ENCODE measurements around the gene AKR1C2.
"Not testable (repeated sequence)": the region's sequence is repeated elsewhere in the genome, so short reads cannot be mapped to it uniquely, and the experiment has no call there.

The AKR1C2 gene

DNA sequence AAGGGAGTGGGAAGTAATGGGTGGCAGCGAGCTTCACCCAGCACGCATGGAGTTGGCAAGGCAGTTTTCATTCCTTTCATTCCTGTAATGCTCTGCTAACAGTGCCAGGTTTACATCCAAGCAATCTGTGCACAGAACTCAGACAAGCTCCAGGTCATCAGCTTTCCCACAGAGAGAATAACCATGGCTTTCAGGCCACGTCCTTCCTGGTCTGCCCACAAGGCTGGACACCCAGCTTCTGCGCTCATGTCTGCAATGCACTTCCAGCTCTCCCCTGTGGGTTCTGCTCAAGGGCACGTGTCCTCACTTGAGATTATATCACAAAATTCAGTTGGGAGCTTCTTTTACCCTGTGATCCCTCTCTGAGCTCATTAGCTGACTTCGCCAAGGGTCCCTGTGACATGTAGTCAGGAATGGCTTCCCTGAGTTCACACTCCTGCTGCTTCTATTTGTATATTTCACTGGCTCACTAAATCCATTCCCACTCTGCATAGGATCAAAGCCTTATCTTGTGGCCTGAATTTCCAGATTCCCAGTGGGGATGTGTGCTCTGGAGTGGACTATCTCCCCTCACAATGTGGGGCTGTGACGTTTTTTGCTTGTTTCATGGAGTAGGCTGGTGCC lies 18.6 kb downstream of the AKR1C2 start:
- no peak for DNase-seq

DNA sequence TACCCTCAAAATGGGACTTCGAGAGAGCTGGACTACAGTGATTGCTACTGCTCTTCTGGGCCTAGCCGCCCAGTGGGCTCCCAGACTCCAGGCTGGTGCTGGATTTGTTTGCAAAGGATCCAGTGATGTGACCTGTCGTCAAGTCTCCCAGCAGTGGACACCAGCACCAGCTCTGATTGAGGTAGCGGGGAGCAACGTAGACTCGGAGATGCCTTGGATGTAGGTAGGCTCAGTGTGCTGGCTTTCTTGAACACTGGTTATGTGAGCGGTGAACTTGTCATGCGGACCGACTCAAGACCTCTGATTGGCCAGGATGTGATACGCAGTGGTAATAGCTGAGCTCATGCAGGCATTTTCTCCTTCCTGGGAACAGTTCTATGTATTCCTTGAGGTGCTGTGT lies 19.4 kb downstream of the AKR1C2 start:
- no peak for DNase-seq

DNA sequence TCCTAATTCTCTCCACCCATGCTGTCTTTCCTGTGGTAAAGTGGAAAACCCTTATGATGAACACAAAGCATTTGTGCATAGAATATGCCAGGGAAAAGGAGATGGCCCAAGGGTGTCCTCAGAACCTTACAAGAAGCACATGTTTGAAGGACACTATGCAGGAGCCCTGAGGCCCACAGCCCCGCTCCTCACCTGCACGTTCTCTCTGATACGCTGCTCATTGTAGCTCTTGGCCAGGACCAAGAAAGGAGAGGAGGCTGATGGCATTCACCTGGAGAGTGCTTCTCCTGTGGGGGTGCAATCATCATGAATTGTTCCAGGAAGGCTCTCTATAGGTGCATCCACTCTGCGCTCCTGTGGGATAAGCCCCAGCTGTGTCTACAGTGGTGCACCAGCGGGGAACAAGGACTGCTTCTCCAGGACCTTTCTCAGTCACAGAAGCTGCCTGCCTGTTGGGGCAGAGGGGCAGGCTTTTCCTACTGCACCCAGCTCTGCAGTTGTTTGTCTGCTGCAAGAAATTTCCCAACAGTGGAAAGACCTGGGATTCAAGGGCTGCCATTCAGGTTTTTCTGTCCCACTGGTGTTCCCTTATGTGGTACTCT lies 19.9 kb downstream of the AKR1C2 start:
- no peak for DNase-seq

DNA sequence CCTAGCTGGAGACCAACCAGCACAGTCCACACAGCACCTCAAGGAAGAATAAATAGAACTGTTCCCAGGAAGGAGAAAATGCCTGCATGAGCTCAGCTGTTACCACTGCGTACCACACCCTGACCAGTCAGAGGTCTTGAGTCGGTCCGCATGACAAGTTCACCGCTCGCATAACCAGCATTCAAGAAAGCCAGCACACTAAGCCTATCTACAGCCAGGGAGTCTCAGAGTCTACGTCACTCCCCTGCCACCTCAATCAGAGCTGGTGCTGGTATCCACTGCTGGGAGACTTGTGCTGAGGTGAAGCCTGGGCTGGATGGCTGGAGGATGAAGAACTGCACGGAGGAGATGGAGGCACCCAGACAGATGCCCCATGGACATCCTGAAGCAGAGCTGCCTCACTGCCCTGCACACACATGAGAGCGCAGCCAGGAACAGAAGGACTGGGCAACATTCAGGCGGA lies 20.9 kb downstream of the AKR1C2 start:
- DNase-seq = no peak

DNA sequence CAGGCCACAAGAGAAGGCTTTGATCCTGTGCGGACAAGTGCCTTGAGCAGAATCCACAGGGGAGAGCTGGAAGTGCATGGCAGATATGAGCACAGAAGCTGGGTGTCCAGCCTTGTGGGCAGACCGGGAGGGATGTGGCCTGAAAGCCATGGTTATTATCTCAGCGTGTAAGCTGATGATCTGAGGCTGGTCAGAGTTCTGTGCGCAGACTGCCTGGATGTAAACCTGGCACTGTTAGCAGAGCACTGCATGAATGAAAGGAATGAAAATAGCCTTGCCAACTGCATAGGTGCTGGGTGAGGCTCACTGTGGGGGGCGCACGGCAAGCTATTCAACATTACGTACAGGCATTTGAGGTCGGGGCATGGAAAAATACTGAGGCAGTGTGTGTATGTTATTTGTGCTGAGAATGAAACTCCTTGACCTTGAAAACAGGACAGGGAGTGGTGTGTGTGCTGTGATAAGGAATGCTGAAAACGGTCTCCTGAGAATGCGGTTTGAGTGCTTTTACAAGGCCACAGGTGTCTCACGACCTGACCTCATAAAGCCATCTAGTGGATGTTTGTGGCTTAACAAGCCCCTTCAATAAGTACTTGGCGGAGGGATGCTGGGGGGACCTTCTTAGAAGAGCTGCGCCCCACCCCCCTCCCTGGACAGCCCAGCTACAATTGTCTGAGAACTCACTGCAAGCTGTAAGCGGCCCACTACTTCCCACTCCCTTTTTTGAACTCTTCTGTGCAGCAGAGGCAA lies 21.8 kb downstream of the AKR1C2 start:
- DNase-seq = no peak

DNA sequence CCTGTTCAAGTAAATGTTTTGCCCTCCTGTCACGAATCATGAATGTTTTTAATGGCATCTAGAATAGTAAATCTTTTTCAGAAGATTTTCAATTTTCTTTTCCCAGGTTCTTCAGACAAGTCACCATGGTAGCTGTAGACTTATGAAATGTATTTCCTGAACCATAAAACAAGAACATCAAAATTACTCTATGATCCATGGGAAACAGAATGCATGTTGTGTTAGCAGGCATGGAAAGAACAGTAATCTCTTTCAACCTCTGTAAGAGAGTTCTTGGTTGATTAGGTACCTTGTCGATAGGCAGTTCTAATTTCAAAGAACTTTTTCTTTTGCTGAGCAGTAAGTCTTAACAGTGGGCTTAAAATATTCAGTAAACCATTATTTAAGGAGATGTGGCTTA lies 22.9 kb downstream of the AKR1C2 start:
- no peak for DNase-seq

DNA sequence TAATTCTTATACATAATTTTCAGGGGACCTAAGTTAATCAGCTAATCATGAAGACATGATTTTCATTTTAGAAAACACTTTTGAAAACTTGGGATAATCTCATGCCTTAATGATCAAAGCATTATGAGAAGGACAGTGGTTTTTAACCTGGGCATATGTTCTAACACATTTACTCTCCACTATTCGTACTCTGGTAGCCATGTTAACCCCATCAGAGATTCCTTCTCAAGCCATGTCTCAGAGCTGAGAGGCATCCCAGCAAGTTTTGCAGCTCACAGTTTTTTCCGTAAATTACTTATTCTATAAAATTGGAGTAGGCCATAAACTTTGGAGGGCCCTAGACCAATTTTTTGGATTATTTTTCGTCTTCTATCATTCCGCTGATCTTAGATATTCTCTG lies 24.8 kb downstream of the AKR1C2 start:
- DNase-seq = no peak

DNA sequence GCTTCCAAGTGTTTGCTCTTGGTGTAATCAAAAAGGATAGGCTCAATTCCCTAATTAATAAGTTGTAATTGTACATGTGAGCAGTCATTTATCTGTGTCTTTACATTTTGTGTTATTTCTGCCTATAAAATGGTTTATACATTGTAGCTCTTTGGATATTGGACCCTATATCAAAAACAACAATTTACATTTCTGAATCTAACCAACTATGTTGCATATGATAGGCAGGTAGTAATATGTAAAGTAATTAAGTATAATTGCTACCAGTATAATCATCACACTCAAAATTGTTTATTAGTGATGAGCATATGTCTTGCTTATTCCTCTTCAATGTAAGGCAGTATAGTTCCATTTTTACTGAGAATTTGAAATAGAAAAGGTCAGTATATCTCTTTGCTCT lies 26.6 kb downstream of the AKR1C2 start:
- no peak for DNase-seq

DNA sequence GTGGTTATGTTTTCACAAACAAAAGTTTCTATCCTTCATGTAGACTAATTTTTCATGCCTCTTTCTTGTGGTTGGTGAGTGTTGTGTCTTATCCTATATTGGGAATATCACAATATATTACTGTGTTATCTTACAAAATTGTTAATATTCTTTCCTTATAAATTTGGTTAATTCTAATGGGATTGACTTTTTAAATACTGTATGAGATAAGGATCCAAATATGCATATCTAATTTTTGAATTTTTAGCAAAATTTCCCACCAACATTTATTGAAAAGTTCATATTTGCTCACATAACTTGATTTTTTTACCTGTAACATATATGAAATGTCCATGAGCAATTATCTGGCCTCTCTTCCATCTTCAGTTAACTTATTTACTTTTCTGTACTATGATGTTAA lies 29.3 kb downstream of the AKR1C2 start:
- DNase-seq = not testable (repeated sequence)

DNA sequence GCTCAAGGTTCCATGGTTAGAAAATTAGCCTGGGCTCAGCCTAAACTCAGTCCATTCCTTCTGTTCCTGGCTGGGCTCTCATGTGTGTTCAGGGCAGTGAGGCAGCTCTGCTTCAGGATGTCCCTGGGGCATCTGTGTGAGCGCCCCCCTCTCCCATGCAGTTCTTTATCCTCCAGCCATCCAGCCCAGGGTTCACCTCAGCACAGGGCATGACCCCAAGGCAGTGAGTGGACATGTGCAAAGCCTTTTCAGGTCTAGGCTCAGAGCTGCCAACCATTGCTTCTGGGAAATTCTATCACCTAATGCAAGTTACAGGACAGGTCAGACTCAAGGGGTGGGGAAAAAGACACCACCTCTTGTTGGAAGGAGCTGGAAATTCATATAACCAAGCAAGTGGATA lies 30.4 kb downstream of the AKR1C2 start:
- DNase-seq = not testable (repeated sequence)

DNA sequence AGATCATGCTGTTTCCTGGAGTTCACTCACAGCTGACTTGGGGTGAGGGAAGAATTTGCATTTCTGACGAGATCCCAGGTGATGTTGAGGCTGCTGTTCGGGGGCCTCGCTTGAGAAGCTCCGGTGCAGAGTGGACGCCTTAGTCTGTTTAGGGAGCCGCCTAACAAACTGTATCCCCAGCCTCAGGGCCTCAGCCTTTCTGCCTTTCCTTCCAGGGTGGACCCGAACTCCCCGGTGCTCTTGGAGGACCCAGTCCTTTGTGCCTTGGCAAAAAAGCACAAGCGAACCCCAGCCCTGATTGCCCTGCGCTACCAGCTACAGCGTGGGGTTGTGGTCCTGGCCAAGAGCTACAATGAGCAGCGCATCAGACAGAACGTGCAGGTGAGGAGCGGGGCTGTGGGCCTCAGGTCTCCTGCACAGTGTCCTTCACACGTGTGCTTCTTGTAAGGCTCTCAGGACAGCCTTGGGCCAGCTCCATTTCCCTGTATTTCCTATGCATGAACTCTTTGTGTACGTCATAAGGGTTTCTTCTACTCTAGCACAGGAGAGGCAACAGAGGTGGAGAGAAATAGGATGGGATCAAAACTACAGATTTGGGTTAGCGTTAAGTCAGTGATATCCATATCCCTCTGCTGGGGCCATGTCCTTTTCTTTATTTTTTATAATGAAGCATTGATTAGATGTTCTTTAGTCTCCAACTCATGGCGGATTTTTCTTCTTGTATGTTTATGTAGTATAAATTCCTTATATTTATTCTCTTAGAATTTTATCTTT lies 31.1 kb downstream of the AKR1C2 start:
- not testable (repeated sequence) for DNase-seq

DNA sequence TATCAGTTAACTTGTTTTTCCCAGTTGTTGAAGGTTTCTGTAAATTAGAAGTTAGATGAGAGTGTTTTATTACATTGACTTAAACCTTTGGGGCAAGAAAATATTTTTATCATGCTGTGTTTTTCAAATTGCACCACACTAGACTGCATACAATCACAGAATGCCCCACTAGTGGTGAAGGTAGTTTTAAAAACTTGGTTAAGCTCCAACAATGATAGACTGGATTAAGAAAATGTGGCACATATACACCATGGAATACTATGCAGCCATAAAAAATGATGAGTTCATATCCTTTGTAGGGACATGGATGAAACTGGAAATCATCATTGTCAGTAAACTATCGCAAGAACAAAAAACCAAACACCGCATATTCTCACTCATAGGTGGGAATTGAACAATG lies 33.3 kb downstream of the AKR1C2 start:
- DNase-seq = not testable (repeated sequence)

DNA sequence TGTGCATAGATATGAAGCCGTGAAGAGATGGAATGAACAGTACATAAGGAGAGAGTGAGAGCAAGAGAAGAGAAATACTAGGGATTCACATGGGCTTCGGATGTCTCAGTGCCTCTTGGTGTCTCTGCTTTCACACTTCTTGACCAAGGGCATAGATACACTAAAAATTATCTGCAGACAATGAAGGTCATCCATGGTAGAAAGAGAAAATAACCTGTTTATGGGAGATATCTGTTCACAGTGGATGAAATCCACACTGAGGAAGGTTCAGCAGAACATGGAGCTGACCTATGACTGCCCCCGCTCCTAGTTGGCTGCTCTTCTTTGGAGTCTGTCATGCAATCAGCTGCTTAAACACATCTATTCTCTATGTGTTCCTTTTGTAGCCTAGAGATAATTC lies 34.4 kb downstream of the AKR1C2 start:
- not testable (repeated sequence) for DNase-seq

DNA sequence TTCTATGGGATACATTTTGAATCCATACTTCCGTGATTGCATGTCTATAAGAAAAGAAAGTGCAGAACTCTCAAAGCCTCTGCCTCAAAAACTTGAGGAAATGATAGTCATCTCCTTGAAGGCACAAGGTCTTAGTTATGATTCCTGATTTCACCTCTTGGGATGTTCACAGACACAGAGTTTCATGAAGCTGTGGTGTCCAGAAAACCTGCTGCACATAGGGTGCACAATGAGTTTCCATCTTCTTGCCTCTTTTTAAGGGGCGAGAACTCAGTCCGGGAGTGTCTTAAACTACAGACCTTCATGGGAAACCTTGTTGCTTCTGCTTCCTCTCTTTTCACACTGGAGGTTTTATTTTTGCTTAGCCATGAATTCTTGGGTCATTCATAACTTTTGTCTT lies 36.5 kb downstream of the AKR1C2 start:
- not testable (repeated sequence) for DNase-seq

DNA sequence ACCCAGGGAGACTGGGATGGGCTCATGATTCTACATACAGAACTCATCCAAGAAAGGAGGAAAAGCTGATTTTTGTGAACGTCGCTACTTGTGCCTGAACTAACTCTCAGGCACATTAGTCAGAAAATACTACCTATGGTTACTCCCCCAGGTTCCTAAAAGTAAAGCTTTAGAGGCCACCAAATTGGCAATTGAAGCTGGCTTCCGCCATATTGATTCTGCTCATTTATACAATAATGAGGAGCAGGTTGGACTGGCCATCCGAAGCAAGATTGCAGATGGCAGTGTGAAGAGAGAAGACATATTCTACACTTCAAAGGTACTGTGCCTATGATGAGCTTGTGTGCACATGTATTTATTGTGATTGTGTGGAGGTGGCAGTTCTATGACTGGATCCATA lies 37.9 kb downstream of the AKR1C2 start:
- not testable (repeated sequence) for DNase-seq

DNA sequence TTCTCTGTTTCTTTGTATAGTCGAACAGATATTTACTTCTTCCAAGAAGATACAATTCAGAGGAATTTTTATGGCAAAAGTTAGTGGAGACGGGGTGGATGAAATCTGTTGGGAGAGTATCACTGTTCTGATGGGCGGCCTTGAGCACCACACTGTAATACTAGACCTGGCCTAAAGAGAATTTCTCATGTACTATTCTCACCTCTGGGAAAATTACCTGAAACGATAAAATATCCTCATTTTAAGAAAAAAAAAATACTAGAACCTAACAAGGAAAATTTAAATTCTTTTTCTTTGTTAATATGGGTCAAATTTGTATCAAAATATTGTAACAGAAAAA lies 39.9 kb downstream of the AKR1C2 start:
- DNase-seq = not testable (repeated sequence)

DNA sequence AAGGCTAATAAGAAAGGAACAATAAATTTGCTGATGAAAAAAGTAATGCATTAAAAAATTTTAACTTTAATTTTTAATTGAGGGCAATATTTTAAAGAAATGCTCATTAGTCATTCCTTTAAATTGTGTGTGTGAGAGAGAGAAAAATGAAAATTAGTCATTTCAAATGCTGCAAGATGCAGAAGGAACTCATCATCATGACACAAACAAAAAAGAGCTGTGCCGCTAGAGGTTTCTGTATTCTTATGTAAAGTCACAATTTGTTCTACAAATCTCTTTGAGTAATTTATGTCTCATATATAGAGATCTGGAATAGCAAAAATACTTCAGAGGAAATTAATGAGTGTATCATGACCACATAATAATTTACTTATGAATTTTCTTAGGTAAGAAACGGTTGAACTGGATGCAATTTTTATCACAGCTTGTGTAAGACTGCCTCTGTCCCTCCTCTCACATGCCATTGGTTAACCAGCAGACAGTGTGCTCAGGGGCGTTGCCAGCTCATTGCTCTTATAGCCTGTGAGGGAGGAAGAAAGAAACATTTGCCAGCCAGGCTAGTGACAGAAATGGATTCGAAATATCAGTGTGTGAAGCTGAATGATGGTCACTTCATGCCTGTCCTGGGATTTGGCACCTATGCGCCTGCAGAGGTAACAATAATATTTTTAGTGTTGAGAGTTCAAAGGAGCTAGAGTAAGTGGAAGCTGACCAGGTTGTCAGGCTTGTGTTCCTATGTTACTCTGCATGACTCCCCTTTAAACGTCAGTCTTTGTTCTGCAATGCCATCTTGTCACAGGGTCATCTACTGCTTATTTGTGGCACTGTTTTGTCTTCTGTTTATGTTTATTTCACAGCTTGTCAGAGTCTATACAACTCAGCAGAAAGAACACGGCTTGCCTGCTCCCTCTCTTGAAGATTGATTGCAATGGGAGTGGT lies 40.5 kb downstream of the AKR1C2 start, which contains the start of gene AKR1C1:
TSS of gene AKR1C1 (plus strand) at position 540 of the 939 bp plus-strand sequence. CDS start at position 570, 30 bp downstream.
- not testable (repeated sequence) for DNase-seq

DNA sequence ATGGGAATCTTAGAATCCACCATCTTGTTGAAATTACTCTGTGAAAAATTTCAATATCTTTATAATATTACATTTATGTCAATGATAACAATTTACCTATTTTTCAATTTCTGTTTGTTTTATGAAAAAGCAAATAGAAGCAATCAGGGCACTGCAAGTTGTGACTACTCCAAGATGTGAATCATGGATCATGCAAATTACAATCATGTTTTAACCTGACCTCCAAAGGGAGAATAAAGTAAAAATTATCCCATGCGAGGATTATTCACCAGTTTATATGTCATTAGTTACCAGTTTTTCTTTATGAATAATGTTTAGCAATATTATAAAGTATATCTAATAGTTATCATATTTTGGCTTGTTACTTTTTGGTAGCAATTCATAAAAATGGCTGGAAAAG lies 41.3 kb downstream of the AKR1C2 start:
- not testable (repeated sequence) for DNase-seq

DNA sequence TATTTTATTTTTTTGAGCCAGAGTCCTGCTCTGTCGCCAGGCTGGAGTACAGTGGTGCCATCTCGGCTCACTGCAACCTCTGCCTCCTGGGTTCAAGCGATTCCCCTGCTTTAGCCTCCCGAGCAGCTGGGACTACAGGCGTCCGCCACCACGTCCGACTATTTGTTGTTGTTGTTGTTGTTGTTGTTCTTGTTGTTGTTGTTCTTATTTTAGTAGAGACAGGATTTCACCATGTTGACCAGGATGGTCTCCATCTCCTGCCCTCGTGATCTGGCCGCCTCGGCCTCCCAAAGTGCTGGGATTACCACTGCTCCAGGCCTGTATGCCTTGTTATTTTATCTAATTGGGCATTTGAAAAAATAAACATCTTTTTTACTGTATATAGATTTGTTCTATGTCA lies 42.1 kb downstream of the AKR1C2 start:
- DNase-seq = not testable (repeated sequence)

DNA sequence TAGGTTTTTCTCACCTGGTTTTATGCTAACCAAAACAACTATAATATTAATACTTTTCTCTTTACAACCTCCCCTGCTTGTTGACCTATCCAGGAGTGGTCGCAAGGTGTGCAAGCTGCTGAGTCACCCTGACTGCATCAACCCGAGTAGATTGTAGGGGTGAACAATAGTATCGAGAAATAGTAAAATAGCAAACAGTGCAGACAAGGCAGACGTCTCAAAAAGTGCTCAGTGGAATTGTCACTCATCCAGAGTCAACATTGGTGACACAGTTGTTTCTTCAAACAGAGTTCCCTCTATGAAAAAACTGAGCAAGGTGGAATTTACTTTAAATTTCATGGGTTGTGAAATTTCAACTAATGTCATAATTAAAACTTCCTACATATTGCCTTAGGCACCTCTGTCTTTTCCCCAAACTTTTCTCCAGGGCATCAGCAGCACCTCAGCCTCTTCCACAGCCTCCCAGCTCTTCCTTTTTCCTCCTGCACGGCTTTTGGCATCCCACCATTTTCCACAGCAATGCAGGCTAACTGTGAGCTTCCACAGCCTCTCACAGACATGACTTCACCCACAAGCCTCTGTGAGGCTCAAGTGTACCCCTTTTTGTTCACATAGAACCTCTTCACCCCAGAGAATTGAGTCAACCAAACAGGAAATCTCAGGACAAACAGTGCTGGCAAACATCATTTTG lies 46.6 kb downstream of the AKR1C2 start:
- not testable (repeated sequence) for DNase-seq

DNA sequence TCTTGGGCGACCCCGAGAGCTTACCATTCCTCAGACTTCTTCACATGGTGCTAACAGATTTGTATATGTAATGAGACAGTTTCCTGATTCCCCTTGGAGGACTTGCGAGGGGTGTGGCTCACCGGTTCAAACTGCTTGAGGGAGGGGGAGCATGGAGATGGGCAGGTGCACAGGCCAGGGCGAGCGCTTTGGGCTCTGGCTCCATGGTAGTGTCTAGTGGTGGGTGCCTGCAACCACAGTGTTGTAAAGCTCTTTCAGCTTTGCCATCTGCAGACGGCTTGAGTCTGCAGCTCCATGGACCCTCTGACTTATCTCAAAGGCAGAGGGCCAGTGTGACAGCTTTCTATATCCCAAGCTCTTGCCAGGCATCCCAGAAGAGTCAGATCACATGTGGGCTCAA lies 47.6 kb downstream of the AKR1C2 start:
- not testable (repeated sequence) for DNase-seq

DNA sequence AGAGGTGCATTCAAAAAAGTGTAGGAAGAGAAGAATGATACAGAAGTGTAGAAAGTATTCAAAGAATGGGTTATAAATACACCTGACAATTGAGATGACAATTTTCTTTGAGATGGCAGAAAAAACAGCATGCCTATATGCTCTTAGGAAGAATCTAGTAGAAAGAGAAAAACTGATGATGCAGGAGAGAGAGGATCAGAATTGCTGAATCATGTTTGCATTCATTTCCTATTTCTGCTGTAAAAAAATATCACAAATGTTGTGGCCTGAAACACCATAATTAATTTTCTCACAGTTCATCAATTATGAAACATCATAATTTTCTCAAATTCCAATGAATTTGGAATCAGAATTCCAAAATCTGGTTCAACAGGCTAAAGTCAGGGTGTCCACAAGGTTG lies 50.3 kb downstream of the AKR1C2 start:
- no peak for DNase-seq

Measured in NCI-H1694 treated with DMSO at 0.1 percent for 48 hours (cell line).